ENCODE measurements around the gene RNF186.

RNF186 gene

DNA sequence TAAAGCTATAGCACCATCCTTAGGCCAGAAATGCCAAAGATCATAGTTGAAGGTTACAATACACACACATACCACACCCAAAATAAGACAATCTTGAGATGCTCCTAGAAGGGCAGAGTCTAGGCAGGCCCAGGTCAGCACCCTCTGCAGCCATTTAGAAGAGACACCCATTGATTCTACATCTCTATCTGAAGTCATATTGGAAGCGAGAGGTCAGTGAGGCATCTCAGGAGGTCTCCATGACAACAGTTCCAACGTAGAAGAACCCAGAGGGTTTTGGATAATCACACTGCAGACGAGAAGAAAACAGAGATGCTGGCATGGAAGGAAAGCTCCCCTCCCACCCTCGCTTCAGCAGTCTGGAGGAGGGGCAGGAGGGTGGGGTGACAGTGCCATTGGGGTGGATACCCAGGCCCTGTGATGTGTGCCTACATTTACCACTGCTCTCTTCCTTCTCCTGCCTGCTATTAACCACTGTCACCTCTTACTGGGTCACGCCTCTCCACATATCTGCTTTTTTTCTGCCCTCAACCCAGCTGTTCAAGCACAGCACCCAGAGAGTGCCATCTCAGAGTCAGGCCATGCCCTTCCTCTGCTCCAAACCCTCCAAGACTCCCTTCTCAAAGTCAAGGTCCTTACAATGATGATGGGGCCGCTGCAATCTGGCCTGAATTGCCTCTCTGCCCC lies 21.6 kb downstream of the RNF186 start:
- DNase-seq (ENCODE audit: low spot score), result no peak

DNA sequence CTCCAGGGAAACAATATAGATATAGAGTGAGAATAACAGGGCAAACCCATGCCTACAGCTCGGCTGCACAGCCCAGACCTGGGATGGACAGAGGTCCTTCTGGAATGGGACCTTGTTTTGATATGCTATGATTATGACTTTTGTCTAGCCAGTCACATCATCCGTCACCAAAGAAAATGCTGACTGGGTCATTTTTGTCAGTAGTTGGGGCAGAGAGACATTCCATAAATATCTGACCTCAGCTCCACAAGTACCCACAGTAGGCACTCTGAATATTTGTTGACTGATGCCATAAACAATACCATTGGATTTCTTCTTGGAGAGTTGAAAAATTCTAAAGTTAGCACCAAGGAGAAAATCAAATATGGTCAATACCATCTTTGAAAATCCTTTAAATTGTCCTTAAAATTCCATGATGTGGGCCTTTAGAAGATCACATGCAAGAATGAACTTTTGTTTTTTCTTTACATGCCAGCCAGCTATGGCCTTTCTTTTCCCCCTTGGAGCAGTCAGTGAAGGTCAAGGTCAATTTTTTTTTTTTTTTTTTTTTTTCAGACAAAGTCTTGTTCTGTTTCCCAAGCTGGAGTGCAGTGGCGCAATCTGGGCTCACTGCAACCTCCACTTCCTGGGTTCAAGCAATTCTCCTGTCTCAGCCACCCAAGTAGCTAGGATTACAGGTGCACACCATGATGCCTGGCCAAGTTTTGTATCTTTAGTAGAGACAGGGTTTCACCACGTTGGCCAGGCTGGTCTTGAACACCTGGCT lies 22.7 kb downstream of the RNF186 start:
- DNase-seq (ENCODE audit: low spot score), result no peak

GRCh38 chr1:19790061-19790975 lies 24.8 kb downstream of the RNF186 start:
- peak; percentile 3 for DNase-seq (ENCODE audit: low spot score)

DNA sequence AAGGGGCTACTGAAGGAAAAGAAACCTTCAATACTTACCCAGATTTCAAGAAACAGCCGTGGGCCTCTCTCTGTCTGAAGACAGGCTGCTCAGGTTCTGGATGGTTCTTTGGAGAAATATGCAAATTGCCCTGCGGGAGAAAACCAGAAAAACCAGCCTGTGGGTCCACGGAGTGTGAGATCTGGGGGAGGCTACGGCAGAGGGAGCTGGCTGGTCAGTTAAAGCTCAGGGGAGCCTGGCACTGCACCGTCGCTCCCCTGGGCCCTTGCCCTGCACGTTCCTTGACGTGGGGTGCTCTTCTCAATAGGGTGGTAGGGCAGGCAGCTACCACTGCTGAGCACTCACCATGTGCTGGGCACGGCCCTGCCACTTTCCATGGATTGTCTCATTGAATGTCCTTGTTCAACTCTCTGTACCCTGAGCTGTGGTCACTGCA lies 28.1 kb downstream of the RNF186 start:
- no peak for DNase-seq (ENCODE audit: low spot score)

DNA sequence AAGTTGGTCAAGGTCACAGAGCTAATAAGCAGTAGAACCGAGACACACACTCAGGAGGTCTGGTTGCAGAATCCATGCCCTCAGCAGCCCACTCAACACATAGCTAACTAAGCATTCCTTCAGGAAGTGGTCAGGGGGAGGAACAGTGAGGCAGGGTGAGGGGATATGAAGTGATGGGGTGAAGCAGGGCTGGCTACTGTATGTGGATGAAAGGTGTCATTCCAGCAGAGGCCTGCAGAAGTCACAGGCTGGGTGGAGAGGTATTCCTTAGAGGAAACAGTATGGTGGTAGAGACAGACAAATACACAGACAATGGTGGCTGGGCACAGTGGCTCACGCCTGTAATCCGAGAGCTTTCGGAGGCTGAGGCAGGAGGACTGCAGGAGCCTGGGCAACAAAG lies 29.4 kb downstream of the RNF186 start:
- no peak for DNase-seq (ENCODE audit: low spot score)

GRCh38 chr1:19780267-19780877 lies 34.7 kb downstream of the RNF186 start:
- DNase-seq (ENCODE audit: low spot score), result no peak

GRCh38 chr1:19776933-19777332 lies 38.1 kb downstream of the RNF186 start:
- DNase-seq (ENCODE audit: low spot score), result no peak

DNA sequence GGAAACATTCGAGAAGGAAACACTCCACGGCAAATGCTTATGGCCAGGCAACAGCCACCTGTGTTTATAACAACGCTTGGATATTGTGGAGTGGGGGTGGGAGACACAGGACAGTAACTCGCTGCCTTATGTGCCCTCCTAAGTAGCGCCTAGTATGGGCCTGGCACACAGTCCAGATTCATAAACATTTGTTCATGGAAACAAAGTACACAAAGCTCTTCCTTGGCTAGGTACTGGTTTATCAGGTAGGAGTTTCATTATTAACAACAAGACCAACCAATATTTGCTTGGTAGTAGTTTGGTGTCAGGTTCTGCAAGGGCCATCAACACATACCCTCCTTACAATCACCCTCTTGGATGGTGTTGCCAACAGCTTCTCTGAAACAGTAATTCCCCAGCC lies 38.8 kb downstream of the RNF186 start:
- DNase-seq (ENCODE audit: low spot score), result no peak

DNA sequence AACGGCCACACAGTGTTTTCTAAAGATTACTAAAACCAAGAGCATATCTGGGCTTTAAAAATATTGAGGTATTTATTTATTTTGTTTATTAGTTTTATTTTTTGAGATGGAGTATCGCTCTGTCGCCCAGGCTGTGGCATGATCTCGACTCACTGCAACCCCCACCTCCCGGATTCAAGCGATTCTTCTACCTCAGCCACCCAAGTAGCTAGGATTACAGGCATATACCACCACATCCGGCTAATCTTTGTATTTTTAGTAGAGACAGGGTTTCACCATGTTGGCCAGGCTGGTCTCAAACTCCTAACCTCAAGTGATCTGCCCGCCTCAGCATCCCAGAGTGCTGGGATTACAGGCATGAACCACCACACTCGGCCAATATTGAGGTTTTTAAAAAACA lies 39.3 kb downstream of the RNF186 start:
- no peak for DNase-seq (ENCODE audit: low spot score)

DNA sequence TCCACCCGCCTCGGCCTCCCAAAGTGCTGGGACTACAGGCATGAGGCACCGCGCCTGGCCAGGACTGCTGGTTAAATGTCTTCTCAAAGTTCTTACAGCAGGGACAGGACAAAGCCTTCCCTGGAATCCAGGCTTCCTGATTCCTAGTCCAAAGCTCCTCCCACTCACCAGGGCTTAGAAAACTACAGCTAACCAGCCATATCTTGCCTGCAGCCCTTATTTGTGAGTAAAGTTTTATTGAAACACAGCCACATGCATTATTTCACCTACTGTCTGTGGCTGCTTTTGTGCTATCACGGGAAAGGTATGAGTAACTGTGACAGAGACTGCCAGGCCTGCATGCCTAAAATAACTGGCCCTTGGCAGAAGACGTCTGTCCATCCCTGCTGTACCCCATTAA lies 39.8 kb downstream of the RNF186 start:
- DNase-seq (ENCODE audit: low spot score), result no peak

DNA sequence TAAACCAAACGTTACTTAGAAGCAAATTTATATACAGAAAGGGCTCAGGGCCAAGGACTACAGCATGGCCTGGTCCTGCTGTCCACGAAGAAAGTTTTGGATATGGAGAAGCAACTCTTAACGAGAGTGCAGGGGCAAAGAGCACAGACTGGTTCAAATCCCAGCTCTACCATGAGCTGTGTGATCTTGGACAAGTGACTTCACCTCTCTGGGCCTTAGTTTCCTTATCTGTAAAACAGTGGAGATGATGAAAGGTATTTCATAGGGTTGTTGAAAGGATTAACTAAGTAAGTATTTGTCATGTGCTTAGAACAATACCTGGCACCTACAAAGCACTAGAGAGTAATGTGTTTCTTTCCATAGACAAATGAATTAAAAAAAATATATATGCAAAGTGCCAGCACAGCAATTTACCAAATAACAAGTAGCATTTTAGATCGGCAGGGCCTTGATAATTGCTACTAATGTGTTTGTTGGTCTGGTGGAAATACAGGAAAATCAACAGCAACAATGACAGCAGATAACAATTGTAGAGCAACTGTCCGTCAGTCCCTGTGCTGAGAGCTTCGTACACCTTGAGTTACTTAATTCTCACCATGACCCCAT lies 40.8 kb downstream of the RNF186 start:
- DNase-seq (ENCODE audit: low spot score), result no peak

DNA sequence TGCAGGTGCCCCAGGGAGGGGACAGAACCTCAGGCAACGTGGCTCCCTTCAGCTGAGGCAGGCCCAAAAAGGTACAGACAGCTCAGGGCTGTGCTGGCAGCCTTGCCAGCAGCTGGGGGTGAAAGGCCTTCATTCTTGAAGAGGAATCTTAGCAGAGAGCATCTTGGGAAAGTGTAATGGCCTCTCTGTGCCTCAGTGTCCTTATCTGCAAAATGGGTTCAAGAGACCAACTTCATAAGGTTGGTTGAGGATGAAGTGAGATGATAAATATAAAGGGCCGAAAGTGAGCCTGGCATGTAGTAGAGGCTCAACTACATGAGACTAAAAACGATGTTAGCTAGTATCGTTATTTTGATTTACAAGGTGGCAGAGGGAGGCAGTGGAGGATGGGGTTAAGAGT lies 41.6 kb downstream of the RNF186 start:
- no peak for DNase-seq (ENCODE audit: low spot score)

DNA sequence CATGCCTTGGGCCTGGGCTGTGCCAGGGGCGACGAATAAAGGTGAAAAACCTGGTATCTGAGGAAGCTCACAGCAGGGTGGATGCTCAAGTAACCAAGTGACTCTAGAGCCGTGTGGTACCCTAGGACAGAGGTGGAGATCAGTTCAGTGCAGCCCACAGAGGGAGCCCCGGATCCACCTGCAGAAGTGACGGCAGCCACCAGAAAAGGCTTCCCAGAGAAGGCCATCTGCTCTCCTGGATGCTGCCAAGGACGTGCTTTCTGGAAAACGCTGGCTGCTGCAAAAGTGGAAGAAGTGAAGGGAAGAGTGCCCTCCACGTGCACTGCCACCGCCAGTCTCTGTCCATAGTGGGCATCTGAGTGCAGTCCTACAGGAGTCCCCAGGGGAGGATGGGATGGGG lies 43.0 kb downstream of the RNF186 start:
- no peak for DNase-seq (ENCODE audit: low spot score)

DNA sequence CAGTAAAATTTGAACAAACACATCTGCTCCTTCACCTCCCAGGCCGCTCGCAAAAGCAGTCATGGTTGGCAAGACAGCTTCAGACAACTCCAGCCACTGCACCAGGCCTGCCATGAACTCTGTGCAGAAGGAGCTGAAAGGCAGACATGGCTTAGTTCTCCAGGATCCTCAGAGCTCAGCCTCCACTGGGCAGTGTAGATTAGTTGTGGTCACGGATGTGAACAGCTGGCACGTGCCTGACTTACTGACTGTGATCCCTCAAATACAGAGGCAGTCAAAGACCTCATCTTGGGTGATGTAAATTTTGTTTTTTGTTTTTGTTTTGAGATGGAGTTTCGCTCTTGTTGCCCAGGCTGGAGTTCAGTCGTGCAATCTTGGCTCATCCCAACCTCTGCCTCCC lies 43.7 kb downstream of the RNF186 start:
- no peak for DNase-seq (ENCODE audit: low spot score)

DNA sequence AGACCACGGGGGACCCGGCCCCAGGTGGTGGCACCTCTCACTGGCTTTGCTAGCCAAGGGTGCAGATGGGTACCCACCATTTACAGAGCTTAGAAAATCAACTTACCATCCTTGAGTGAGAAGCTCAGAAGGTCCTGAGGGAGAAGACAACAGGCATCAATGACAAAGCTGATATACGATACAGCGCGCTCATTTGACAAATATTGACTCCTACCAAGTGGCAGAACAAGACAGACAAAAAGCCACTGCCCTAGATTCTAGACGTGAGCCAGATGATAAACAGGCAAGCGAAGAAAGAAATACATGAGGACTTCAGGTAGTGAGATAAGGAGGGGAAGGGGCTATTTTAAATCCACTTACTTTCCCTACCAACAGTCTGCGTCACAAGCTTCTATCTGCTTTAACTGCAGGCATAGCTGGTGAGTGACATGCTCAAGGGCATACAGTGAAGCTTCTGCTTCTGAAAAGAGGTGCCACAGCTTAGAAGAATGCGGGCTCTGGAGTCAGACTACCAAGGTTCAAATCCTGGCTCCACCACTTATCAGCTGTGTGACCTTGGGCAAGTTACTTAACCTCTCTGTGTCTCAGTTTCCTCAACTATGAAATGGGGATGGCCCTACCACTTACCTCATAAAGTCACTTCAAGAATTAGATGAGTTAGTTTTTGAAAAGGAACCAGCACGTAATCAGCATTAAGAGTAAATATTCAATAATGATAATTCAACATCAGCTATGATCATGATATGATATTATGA lies 44.5 kb downstream of the RNF186 start:
- DNase-seq (ENCODE audit: low spot score), result no peak

DNA sequence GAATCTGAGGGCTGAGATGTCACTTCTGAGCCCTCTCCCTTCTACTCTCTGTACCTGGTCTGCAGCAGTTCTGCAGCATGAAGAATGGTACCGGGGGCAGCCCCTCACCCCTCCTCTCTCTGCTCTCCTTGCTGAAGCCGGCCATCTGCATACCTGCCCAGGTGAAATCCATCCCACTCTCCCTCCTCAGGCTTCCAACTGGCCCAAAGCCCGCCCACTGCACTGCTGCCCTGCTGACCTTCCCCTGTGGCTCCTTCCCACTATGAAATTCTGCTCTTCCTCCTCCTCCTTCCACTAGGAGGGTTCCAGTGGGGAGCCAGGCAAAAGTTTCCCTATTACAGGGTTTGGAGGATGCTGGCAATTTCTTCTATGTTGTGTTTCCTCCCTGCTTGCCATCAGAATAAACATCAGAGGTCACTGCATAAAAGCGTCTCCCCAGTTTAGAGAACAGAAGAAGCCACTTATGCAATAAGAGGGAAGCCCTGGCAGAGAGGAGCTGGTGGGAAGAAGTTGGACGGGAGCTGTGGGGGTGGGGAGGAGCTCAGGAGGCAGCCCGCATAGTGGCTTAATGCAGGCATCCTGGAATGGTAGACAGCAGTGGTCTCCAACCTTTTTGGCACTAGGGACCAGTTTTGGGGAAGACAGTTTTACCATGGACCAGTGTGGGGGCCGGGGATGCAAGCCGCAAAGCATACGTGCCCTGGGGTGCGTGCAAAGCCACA lies 45.7 kb downstream of the RNF186 start:
- no peak for DNase-seq (ENCODE audit: low spot score)

DNA sequence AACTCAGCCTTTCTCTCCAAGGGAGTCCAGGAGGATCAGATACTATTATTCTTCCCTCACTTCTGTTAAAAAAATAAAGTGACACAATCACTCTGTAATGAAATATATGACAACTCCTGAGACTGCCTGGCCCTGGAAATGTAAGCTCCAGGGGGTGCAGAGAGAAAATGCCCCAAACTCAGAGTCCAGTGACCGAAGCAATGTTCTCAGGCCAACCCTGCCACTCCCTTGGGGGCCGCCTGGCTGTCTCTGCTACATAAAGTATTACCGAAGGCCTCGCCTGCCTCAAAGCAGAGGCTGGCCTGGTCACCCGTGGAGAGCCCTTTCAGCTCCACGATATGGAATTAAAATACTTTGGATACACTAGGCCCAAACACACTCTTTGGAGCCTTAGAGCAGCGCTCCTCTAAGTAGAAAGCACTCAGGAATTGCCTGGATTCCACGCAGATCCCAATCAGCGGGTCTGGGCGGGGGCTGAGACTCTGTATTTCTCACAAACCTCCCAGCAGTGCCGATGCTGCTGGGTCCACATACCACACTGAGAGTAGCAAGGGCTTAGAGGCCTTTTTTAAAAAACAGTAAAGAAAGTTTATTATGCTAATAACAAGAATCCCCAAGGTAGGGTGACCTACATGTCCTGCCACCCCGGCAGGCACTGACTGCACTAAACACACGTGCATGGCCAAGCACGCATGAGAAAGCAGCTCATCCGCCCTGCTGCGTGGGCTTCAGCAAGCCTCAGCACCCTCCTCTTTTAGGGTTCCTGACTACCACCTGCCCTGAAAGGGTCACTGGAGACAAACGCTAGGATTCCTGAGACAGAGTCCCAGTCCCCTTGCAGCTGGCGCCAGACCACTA lies 46.5 kb downstream of the RNF186 start:
- no peak for DNase-seq (ENCODE audit: low spot score)

GRCh38 chr1:19765623-19766022 lies 49.5 kb downstream of the RNF186 start:
- peak; percentile 4 for DNase-seq (ENCODE audit: low spot score)

DNA sequence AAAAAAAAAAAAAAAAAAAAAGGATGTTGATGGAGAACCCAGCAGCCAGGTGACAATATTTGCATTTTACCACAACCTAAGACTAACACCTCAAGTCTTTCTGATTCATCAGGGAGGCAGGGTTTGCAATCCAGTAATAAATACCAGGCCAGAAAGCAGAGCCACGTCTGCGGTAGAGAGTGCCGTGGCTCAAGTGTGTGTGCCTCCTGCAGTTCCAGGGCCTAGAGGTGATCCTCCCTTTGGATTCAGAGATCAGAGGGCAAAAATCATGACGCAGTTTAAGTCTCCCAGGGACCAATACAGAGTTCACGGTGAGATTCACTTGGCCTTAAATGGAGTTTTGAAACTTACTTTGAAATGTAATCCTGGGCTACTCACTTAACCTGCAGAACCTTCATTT lies 50.2 kb downstream of the RNF186 start:
- DNase-seq (ENCODE audit: low spot score), result no peak
